ENCODE data around the gene MYOG. TPM values are rescaled to one million over a fixed set of nuclear protein-coding genes. Genes with fewer than 3 reads are reported as not detected.

MYOG gene
- not detected for polyA plus RNA-seq (2012; ENCODE audit: low read depth, missing spikeins)

DNA sequence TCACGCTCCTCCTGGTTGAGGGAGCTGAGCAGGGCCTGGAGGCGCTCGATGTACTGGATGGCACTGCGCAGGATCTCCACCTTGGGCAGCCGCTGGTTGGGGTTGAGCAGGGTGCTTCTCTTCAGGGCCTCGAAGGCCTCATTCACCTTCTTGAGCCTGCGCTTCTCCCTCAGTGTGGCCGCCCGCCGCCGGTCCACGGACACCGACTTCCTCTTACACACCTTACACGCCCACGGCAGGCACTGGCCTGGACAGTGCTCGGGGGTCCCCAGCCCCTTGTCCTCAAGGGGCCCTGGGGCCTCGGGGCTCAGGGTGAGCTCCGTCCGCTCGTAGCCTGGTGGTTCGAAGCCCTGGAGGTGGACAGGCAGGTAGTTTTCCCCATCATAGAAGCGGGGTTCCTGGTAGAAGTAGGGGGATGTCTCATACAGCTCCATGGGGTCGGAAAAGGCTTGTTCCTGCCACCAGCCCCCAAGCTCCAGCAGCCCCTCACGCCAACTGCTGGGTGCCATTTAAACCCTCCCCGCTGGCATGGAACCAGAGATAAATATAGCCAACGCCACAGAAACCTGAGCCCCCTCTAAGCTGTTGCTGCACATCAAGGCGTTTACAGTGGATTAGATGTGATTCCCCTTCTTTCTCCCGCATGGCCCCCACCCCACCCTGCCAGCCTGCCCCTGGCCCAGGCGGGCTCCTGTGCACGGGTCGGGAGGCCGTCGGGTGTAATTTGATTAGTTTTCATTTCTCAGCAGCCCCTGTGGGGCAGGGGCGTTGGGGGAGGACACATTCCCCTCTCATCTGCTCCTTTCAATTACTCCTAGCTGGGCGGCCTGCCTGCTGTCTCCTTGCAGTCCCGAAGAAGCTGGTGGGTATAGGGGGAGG lies at the start of gene MYOG:
TSS of gene MYOG (minus strand) at position 485 of the 879 bp plus-strand sequence. CDS start at position 434, 51 bp downstream.
- no peak for TF ChIP-seq SPI1 (IDR thresholded peaks at IDR 0.05; ENCODE audit: low read depth, low read length)
- no peak for TF ChIP-seq POLR2AphosphoS5 (IDR thresholded peaks at IDR 0.05; ENCODE audit: low read depth, low read length)
- no peak for TF ChIP-seq POU2F2 (IDR thresholded peaks at IDR 0.05; ENCODE audit: low read depth, low read length)

DNA sequence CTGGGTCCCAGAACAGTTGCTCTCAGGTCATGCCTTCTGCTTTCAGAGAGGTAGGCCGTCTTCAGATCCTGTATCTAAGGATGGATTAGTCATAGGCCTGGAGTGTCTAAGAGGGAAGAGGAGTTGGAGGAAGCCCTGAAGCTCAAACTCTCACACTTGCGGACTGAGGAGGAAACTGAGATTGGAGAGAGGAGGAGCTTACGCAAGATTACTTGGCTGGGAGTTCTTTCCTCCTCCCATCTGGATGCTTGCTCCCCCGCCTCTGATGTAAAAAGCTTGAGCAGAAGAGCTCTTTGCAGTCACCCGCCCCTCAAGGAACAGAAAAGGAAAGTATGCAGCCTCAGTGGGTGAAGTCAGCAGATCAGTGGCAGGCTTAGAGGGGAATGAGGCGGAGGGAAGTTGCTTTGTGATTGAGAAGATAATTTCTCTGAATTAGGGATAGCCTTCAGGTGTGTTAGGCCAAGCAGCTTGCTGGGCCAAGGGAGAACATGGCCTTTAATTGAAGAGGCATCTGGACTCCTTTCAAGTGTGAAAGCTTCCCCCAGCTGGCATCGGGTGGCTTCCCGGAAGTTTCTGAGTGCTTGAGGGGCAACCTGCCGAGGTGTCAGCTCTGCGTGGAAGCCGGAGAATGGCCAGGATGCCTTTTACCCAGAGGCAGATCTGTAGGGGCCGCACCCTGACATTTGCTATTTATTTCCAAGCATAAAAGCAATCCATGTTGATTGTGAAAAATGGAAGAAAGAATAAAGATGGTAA lies 48.3 kb upstream of the MYOG start:
- FAIRE-seq (no peak), DNase-seq (ENCODE audit: insufficient read length, low spot score) (no peak)
- TF ChIP-seq SPI1 (IDR thresholded peaks at IDR 0.05; ENCODE audit: low read depth, low read length) (no peak), PAX5 (IDR thresholded peaks at IDR 0.05; ENCODE audit: insufficient read depth, low read length, severe bottlenecking) (no peak), POLR2A (IDR thresholded peaks at IDR 0.05; ENCODE audit: low read depth, low read length) (no peak), POU2F2 (IDR thresholded peaks at IDR 0.05; ENCODE audit: low read depth, low read length) (no peak), TAF1 (IDR thresholded peaks at IDR 0.05; ENCODE audit: low read depth, low read length) (no peak), POLR2AphosphoS5 (IDR thresholded peaks at IDR 0.05; ENCODE audit: low read depth, low read length) (no peak)

More for the DNA sequence above, at the start of gene MYOG:
- FAIRE-seq, result no peak
- DNase-seq (ENCODE audit: insufficient read length, low spot score), result no peak

- no peak for TF ChIP-seq POLR2A (IDR thresholded peaks at IDR 0.05; ENCODE audit: low read depth, low read length)
- no peak for TF ChIP-seq POU2F2 (IDR thresholded peaks at IDR 0.05; ENCODE audit: low read depth, low read length)
- TF ChIP-seq SPI1 (IDR thresholded peaks at IDR 0.05; ENCODE audit: low read depth, low read length), result no peak
- TF ChIP-seq PAX5 (IDR thresholded peaks at IDR 0.05; ENCODE audit: insufficient read depth, low read length, severe bottlenecking), result no peak
- TF ChIP-seq TAF1 (IDR thresholded peaks at IDR 0.05; ENCODE audit: low read depth, low read length), result no peak
- no peak for TF ChIP-seq POLR2AphosphoS5 (IDR thresholded peaks at IDR 0.05; ENCODE audit: low read depth, low read length)
- FAIRE-seq, result no peak
- DNase-seq (ENCODE audit: insufficient read length, low spot score), result no peak
Measured at GRCh38 chr1:203131548-203132200, 45.9 kb upstream of the MYOG start.

GRCh38 chr1:203130358-203130985 lies 44.7 kb upstream of the MYOG start:
- no peak for FAIRE-seq
- TF ChIP-seq POU2F2 (IDR thresholded peaks at IDR 0.05; ENCODE audit: low read depth, low read length) (no peak), TAF1 (IDR thresholded peaks at IDR 0.05; ENCODE audit: low read depth, low read length) (no peak)
- no peak for DNase-seq (ENCODE audit: insufficient read length, low spot score)

DNA sequence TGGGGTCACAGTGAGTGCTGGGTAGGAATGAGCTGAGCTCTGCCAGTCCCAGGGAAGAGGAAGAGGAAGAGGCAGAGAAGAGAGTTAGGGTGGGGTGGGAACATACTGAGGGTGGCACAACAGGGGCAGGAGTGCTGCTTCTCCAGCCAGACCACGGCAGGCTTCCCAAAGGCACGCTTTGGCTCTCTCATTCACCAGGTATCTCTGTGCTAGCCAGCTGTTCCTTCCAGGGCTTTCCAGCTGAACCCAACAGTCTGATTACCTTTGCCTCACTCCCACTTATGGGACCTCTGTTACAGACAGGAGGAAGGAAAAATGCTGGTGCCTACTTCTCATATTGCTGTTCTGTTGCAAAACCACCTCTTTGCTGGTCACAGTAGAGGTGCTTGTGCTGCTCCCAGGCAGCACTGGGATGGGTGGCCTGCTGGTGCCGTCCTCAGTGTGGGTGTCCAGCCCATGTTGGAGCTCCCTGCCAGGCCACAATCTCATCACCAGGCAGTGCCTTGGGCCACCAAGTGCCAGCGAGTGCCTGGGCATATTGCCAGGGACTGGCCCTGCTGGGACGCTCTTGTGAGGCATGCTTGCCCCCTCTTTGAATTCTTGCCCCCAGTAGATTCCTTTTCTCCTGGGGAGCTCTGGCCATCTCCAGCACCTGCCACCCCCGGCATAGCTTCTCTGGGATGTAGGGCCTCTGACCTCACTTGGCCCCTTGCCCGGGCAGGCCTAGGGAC lies 43.9 kb upstream of the MYOG start:
- TF ChIP-seq POU2F2 (IDR thresholded peaks at IDR 0.05; ENCODE audit: low read depth, low read length) (no peak), POLR2AphosphoS5 (IDR thresholded peaks at IDR 0.05; ENCODE audit: low read depth, low read length) (no peak), SPI1 (IDR thresholded peaks at IDR 0.05; ENCODE audit: low read depth, low read length) (no peak), PAX5 (IDR thresholded peaks at IDR 0.05; ENCODE audit: insufficient read depth, low read length, severe bottlenecking) (no peak), POLR2A (IDR thresholded peaks at IDR 0.05; ENCODE audit: low read depth, low read length) (no peak), TAF1 (IDR thresholded peaks at IDR 0.05; ENCODE audit: low read depth, low read length) (no peak)
- DNase-seq (ENCODE audit: insufficient read length, low spot score) (no peak), FAIRE-seq (no peak)

GRCh38 chr1:203128716-203129500 lies 43.1 kb upstream of the MYOG start:
- FAIRE-seq, result no peak
- no peak for DNase-seq (ENCODE audit: insufficient read length, low spot score)
- no peak for TF ChIP-seq PAX5 (IDR thresholded peaks at IDR 0.05; ENCODE audit: insufficient read depth, low read length, severe bottlenecking)
- no peak for TF ChIP-seq TAF1 (IDR thresholded peaks at IDR 0.05; ENCODE audit: low read depth, low read length)
- TF ChIP-seq POLR2AphosphoS5 (IDR thresholded peaks at IDR 0.05; ENCODE audit: low read depth, low read length), result no peak

GRCh38 chr1:203128431-203128715 lies 42.6 kb upstream of the MYOG start:
- TF ChIP-seq POLR2AphosphoS5 (IDR thresholded peaks at IDR 0.05; ENCODE audit: low read depth, low read length) (no peak), PAX5 (IDR thresholded peaks at IDR 0.05; ENCODE audit: insufficient read depth, low read length, severe bottlenecking) (no peak), SPI1 (IDR thresholded peaks at IDR 0.05; ENCODE audit: low read depth, low read length) (no peak)
- DNase-seq (ENCODE audit: insufficient read length, low spot score), result no peak

DNA sequence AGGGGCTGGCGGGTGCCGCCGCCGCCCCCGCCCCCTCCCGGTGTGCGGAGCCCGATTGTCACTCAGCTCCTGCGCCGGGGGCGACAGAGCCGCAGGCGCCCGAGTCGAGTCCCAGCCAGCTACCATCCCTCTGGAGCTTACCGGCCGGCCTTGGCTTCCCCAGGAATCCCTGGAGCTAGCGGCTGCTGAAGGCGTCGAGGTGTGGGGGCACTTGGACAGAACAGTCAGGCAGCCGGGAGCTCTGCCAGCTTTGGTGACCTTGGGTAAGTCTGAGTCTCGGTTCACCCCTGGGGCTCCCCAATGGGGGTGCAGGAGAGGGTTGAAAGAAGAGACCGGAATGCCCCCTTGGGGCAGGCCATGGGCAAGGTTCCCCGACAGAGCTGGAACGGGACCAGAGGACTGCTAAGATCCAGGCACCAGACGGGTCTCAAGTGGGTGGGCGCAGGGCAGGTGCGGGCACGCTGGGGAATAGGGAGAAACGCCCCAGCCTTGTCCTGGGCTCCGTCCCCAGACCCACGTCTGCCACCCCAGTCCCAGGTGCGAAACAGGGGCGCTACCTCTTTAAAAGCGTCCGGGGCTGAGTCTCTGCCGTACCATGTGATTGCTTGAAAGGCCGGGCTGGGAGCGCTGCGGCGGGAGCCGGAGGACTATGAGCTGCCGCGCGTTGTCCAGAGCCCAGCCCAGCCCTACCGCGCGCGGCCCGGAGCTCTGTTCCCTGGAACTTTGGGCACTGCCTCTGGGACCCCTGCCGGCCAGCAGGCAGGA lies 42.0 kb upstream of the MYOG start, which contains the start of gene ADORA1:
TSS of gene ADORA1 (plus strand) at position 61 of the 765 bp plus-strand sequence. CDS start 1,116 bp downstream, outside the sequence.
- DNase-seq (ENCODE audit: insufficient read length, low spot score) (no peak), FAIRE-seq (no peak)

More at GRCh38 chr1:203128431-203128715, 42.6 kb upstream of the MYOG start:
- no peak for FAIRE-seq

More for the DNA sequence above, 42.0 kb upstream of the MYOG start, which contains the start of gene ADORA1:
- TF ChIP-seq TAF1 (IDR thresholded peaks at IDR 0.05; ENCODE audit: low read depth, low read length), result no peak
- no peak for TF ChIP-seq POLR2A (IDR thresholded peaks at IDR 0.05; ENCODE audit: low read depth, low read length)
- no peak for TF ChIP-seq POU2F2 (IDR thresholded peaks at IDR 0.05; ENCODE audit: low read depth, low read length)
- no peak for TF ChIP-seq SPI1 (IDR thresholded peaks at IDR 0.05; ENCODE audit: low read depth, low read length)
- no peak for TF ChIP-seq PAX5 (IDR thresholded peaks at IDR 0.05; ENCODE audit: insufficient read depth, low read length, severe bottlenecking)
- no peak for TF ChIP-seq POLR2AphosphoS5 (IDR thresholded peaks at IDR 0.05; ENCODE audit: low read depth, low read length)
